K562 (cell line): ENCODE data around the gene RASL11A. TPM values are rescaled to one million over a fixed set of nuclear protein-coding genes. Genes with fewer than 3 reads are reported as not detected.

Source experiments
- CAMTA2 ChIP-seq: fragments of 250-450 bp; sonication (Bioruptor Pico); conservative IDR thresholded peaks from 2 replicates; pipeline ENCODE4 v1.5.1; 2022
- CHD1 ChIP-seq: fragments of 200-600 bp; sonication (generic); IDR thresholded peaks from one replicate; pipeline ENCODE4 v1.6.1; 2012; ENCODE audit warnings: mild to moderate bottlenecking, moderate library complexity, low read length, inconsistent platforms
- DNMT1 ChIP-seq: fragments of 450-650 bp; IDR thresholded peaks from 2 replicates; pipeline ENCODE4 v1.6.1; 2016; ENCODE audit warnings: antibody characterized with exemption, mild to moderate bottlenecking
- FIP1L1 ChIP-seq: fragments of 200-400 bp; formaldehyde crosslinking; IDR thresholded peaks from 2 replicates; pipeline ENCODE4 v1.6.1; 2018; ENCODE audit warnings: mild to moderate bottlenecking, low read depth, low read length; ENCODE audit not compliant: poor library complexity, severe bottlenecking
- FUS ChIP-seq: fragments of 200-400 bp; formaldehyde crosslinking; optimal IDR thresholded peaks from 2 replicates; pipeline ENCODE3; 2017; ENCODE audit warnings: low read depth, low read length
- MED1 ChIP-seq: sonication (generic); formaldehyde crosslinking; IDR thresholded peaks from 2 replicates; pipeline ENCODE4 v1.8.1; 2023; ENCODE audit warnings: missing genetic modification reagents, borderline replicate concordance
- MEIS2 ChIP-seq: fragments of 450-650 bp; IDR thresholded peaks from 2 replicates; pipeline ENCODE4 v1.6.1; 2014; ENCODE audit warnings: mild to moderate bottlenecking; ENCODE audit not compliant: partially characterized antibody
- PHB ChIP-seq: fragments of 250-450 bp; sonication (Bioruptor Pico); IDR thresholded peaks from 2 replicates; pipeline ENCODE4 v1.5.0; 2021
- RBM25 ChIP-seq: fragments of 200-400 bp; formaldehyde crosslinking; IDR thresholded peaks from 2 replicates; pipeline ENCODE4 v1.6.1; 2018; ENCODE audit warnings: low read length, low read depth, moderate library complexity; ENCODE audit not compliant: severe bottlenecking
- SMAD2 ChIP-seq: fragments of 150-350 bp; IDR thresholded peaks from 2 replicates; pipeline ENCODE4 v1.6.1; 2014; ENCODE audit warnings: low read depth, mild to moderate bottlenecking, low read length
- ZBTB11 ChIP-seq, 3 experiments: fragments of 200-800 bp in 1 of 3; fragments of 250-450 bp in 1 of 3; fragments of 450-650 bp in 1 of 3; sonication (Bioruptor Pico) in 1 of 3; sonication (Bioruptor generic) in 1 of 3; formaldehyde crosslinking in 1 of 3; IDR thresholded peaks; 2 replicates each; pipeline versions ENCODE4 v1.6.1 to v1.8.0; 2016 to 2022; ENCODE audit warnings: mild to moderate bottlenecking in 2 of 3, missing genetic modification characterization in 2 of 3, missing compliant biosample characterization in 1 of 3, moderate library complexity in 1 of 3
- ZKSCAN3 ChIP-seq: fragments of 250-450 bp; sonication (Bioruptor Pico); IDR thresholded peaks from 2 replicates; pipeline ENCODE4 v1.4.0; 2020
- ZNF318 ChIP-seq, 2 experiments: fragments of 450-650 bp; IDR thresholded peaks; 2 replicates each; pipeline ENCODE4 v1.6.1; 2016; ENCODE audit warnings: mild to moderate bottlenecking in 2 of 2, borderline replicate concordance in 1 of 2, low read depth in 1 of 2, moderate library complexity in 1 of 2
- ZNF766 ChIP-seq: fragments of 200-800 bp; sonication (Bioruptor generic); conservative IDR thresholded peaks from 2 replicates; pipeline ENCODE4 v1.6.1; 2016; ENCODE audit warnings: missing genetic modification characterization, missing compliant biosample characterization
- polyA plus RNA-seq, 8 experiments: library from polyadenylated mRNA; depleted of rRNA in 4 of 8; stranded (reverse) in 5 of 8; unstranded in 3 of 8; fragments of >200 nt; fragmentation: Nextera tagmentation in 2 of 8; fragmentation: Illumina TruSeq in 1 of 8; extraction: Ambion mirVana in 2 of 8; extraction: Trizol in 1 of 8; gene quantifications; 2 replicates each; pipeline versions ENCODE4 v1.2.1 to v1.2.3, GENCODE V29; 2011 to 2014; ENCODE audit warnings: inconsistent platforms in 1 of 8, missing spikeins in 1 of 8
- total RNA-seq, 7 experiments: library from RNA; depleted of rRNA in 6 of 7; stranded (reverse); fragments of >200 nt in 6 of 7; fragmentation: Illumina TruSeq in 2 of 7; extraction: Trizol in 2 of 7; gene quantifications; 2 replicates each; pipeline versions ENCODE4 v1.2.1 to v1.2.3, GENCODE V29; 2011 to 2021; ENCODE audit warnings: low replicate concordance in 1 of 7

RASL11A gene
- total and polyA plus RNA-seq, 9 of the 15 experiments (the other 6 are each of a cell fraction or from before 2014, with no cell fraction given): 0.11 to 2.2 (median 1.5) TPM; not detected in 1

GRCh38 chr13:27279506-27279905 lies 8.9 kb downstream of the RASL11A start (continued):
- TF ChIP-seq ZBTB11 (CRISPR knock-in tag; IDR thresholded peaks at IDR 0.05) (no peak), MED1 (CRISPR knock-in tag) (no peak), CAMTA2 (CRISPR knock-in tag) (no peak), ZKSCAN3 (CRISPR knock-in tag) (no peak), MEIS2 (no peak), CHD1 (no peak), DNMT1 (no peak), ZNF318 (IDR thresholded peaks at IDR 0.05; ENCODE audit: borderline replicate concordance in 1 of 2, low read depth in 1 of 2) (no peak), ZNF766 (CRISPR knock-in tag) (no peak), FIP1L1 (no peak), PHB (CRISPR knock-in tag) (no peak), SMAD2 (no peak), RBM25 (no peak), FUS (no peak)
- TF ChIP-seq, all 486 proteins: peak for 0
